HepG2 (cell line): Measurements from ENCODE around the gene C4orf46. TPM values are rescaled to one million over a fixed set of nuclear protein-coding genes. Genes with fewer than 3 reads are reported as not detected.

Source experiments
- HMGXB4 ChIP-seq, 2 experiments: sonication (generic) in 1 of 2; formaldehyde crosslinking in 1 of 2; IDR thresholded peaks; 2 replicates each; pipeline versions ENCODE4 v1.4.0 to v1.6.1; 2018 to 2020; ENCODE audit warnings: missing genetic modification reagents in 2 of 2, borderline replicate concordance in 1 of 2, low read depth in 1 of 2, mild to moderate bottlenecking in 1 of 2, missing biosample characterization in 1 of 2
- HNRNPL ChIP-seq: fragments of 200-400 bp; formaldehyde crosslinking; IDR thresholded peaks from 2 replicates; pipeline ENCODE4 v1.6.1; 2017; ENCODE audit warnings: mild to moderate bottlenecking, low read depth, low read length
- IRF2 ChIP-seq: IDR thresholded peaks from 2 replicates; pipeline ENCODE4 v1.6.1; 2018; ENCODE audit warnings: missing genetic modification reagents, missing compliant biosample characterization
- PAX8 ChIP-seq: sonication (generic); formaldehyde crosslinking; IDR thresholded peaks from 2 replicates; pipeline ENCODE4 v1.8.0; 2022; ENCODE audit warnings: mild to moderate bottlenecking, missing genetic modification reagents, borderline replicate concordance
- POGZ ChIP-seq: sonication (generic); formaldehyde crosslinking; IDR thresholded peaks from 2 replicates; pipeline ENCODE4 v1.4.0; 2020; ENCODE audit warnings: mild to moderate bottlenecking, missing genetic modification reagents
- SMYD3 ChIP-seq: sonication (generic); formaldehyde crosslinking; IDR thresholded peaks from 2 replicates; pipeline ENCODE4 v1.8.1; 2023; ENCODE audit warnings: mild to moderate bottlenecking, missing genetic modification reagents
- TCF7L2 ChIP-seq: IDR thresholded peaks from 2 replicates; pipeline ENCODE4 v1.6.1; 2011; ENCODE audit warnings: mild to moderate bottlenecking, low read depth, low read length, moderate library complexity
- ZFP37 ChIP-seq: sonication (generic); formaldehyde crosslinking; IDR thresholded peaks from 2 replicates; pipeline ENCODE4 v1.4.0; 2020; ENCODE audit warnings: missing genetic modification reagents, borderline replicate concordance
- ZNF572 ChIP-seq: sonication (generic); formaldehyde crosslinking; IDR thresholded peaks from 2 replicates; pipeline ENCODE4 v1.5.1; 2020; ENCODE audit warnings: mild to moderate bottlenecking, missing genetic modification reagents
- polyA plus RNA-seq, 8 experiments: library from polyadenylated mRNA; depleted of rRNA in 3 of 8; stranded (reverse) in 7 of 8; unstranded in 1 of 8; fragments of >200 nt; fragmentation: Illumina TruSeq in 4 of 8; extraction: Trizol in 4 of 8; gene quantifications; 2 replicates each; pipeline versions ENCODE4 v1.2.1 to v1.2.3, GENCODE V29; 2011 to 2016; ENCODE audit warnings: low read depth in 4 of 8, missing spikeins in 1 of 8, mixed read lengths in 1 of 8; ENCODE audit not compliant: insufficient read depth in 1 of 8
- total RNA-seq, 5 experiments: library from RNA; depleted of rRNA; stranded (reverse); fragments of >200 nt; fragmentation: Illumina TruSeq; extraction: Trizol; gene quantifications; 2 replicates each; pipeline ENCODE4 v1.2.3, GENCODE V29; 2016; ENCODE audit warnings: low read depth in 1 of 5
- TF ChIP-seq, protein P1 (sequence below): sonication (generic); formaldehyde crosslinking; IDR thresholded peaks from 2 replicates; pipeline ENCODE4 v1.9.0; 2021; ENCODE audit warnings: missing genetic modification reagents, mild to moderate bottlenecking, borderline replicate concordance
- TF ChIP-seq, protein P2 (sequence below), 2 experiments: fragments of 450-650 bp in 1 of 2; sonication (generic) in 1 of 2; formaldehyde crosslinking; IDR thresholded peaks; 2 replicates each; pipeline versions ENCODE4 v1.5.0 to v1.8.0; 2020 to 2022; ENCODE audit warnings: mild to moderate bottlenecking in 1 of 2, missing genetic modification reagents in 1 of 2
- TF ChIP-seq, protein P3 (sequence below): sonication (generic); formaldehyde crosslinking; IDR thresholded peaks from 2 replicates; pipeline ENCODE4 v1.4.0; 2020; ENCODE audit warnings: missing genetic modification reagents
- TF ChIP-seq, protein P4 (sequence below): sonication (generic); formaldehyde crosslinking; IDR thresholded peaks from 2 replicates; pipeline ENCODE4 v1.4.0; 2020; ENCODE audit warnings: missing genetic modification reagents
- TF ChIP-seq, protein P5 (sequence below): sonication (generic); formaldehyde crosslinking; IDR thresholded peaks from 2 replicates; pipeline ENCODE4 v1.8.0; 2022; ENCODE audit warnings: mild to moderate bottlenecking, missing genetic modification reagents, moderate library complexity
- TF ChIP-seq, protein P6 (sequence below): sonication (generic); formaldehyde crosslinking; IDR thresholded peaks from 2 replicates; pipeline ENCODE4 v1.9.0; 2021; ENCODE audit warnings: missing genetic modification reagents, borderline replicate concordance

Gene C4orf46
- total and polyA plus RNA-seq, 2 of the 13 experiments (the other 11 are each of a cell fraction or from before 2014, with no cell fraction given): 8.5 to 10.4 TPM

GRCh38 chr4:158671915-158672806, 474 bp upstream of the C4orf46 start, which contains the start of gene ETFDH (continued):
- TF ChIP-seq, protein P1, sequence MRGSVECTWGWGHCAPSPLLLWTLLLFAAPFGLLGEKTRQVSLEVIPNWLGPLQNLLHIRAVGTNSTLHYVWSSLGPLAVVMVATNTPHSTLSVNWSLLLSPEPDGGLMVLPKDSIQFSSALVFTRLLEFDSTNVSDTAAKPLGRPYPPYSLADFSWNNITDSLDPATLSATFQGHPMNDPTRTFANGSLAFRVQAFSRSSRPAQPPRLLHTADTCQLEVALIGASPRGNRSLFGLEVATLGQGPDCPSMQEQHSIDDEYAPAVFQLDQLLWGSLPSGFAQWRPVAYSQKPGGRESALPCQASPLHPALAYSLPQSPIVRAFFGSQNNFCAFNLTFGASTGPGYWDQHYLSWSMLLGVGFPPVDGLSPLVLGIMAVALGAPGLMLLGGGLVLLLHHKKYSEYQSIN (CRISPR knock-in tag): no peak
- TF ChIP-seq, protein P2, sequence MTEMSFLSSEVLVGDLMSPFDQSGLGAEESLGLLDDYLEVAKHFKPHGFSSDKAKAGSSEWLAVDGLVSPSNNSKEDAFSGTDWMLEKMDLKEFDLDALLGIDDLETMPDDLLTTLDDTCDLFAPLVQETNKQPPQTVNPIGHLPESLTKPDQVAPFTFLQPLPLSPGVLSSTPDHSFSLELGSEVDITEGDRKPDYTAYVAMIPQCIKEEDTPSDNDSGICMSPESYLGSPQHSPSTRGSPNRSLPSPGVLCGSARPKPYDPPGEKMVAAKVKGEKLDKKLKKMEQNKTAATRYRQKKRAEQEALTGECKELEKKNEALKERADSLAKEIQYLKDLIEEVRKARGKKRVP (CRISPR knock-in tag; IDR thresholded peaks at IDR 0.05): peak; percentile 93 to 99
- peak; percentile 100 for TF ChIP-seq POGZ (CRISPR knock-in tag)
- no peak for TF ChIP-seq SMYD3 (CRISPR knock-in tag)
- TF ChIP-seq, protein P3, sequence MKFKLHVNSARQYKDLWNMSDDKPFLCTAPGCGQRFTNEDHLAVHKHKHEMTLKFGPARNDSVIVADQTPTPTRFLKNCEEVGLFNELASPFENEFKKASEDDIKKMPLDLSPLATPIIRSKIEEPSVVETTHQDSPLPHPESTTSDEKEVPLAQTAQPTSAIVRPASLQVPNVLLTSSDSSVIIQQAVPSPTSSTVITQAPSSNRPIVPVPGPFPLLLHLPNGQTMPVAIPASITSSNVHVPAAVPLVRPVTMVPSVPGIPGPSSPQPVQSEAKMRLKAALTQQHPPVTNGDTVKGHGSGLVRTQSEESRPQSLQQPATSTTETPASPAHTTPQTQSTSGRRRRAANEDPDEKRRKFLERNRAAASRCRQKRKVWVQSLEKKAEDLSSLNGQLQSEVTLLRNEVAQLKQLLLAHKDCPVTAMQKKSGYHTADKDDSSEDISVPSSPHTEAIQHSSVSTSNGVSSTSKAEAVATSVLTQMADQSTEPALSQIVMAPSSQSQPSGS (CRISPR knock-in tag): peak; percentile 99
- peak; percentile 15; the same call in 1 of the 2 replicates for TF ChIP-seq ZFP37 (CRISPR knock-in tag)
- TF ChIP-seq, protein P4, sequence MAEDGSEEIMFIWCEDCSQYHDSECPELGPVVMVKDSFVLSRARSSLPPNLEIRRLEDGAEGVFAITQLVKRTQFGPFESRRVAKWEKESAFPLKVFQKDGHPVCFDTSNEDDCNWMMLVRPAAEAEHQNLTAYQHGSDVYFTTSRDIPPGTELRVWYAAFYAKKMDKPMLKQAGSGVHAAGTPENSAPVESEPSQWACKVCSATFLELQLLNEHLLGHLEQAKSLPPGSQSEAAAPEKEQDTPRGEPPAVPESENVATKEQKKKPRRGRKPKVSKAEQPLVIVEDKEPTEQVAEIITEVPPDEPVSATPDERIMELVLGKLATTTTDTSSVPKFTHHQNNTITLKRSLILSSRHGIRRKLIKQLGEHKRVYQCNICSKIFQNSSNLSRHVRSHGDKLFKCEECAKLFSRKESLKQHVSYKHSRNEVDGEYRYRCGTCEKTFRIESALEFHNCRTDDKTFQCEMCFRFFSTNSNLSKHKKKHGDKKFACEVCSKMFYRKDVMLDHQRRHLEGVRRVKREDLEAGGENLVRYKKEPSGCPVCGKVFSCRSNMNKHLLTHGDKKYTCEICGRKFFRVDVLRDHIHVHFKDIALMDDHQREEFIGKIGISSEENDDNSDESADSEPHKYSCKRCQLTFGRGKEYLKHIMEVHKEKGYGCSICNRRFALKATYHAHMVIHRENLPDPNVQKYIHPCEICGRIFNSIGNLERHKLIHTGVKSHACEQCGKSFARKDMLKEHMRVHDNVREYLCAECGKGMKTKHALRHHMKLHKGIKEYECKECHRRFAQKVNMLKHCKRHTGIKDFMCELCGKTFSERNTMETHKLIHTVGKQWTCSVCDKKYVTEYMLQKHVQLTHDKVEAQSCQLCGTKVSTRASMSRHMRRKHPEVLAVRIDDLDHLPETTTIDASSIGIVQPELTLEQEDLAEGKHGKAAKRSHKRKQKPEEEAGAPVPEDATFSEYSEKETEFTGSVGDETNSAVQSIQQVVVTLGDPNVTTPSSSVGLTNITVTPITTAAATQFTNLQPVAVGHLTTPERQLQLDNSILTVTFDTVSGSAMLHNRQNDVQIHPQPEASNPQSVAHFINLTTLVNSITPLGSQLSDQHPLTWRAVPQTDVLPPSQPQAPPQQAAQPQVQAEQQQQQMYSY (CRISPR knock-in tag): peak; percentile 27; the same call in 1 of the 2 replicates
- TF ChIP-seq PAX8 (CRISPR knock-in tag): no peak
- TF ChIP-seq, protein P5, sequence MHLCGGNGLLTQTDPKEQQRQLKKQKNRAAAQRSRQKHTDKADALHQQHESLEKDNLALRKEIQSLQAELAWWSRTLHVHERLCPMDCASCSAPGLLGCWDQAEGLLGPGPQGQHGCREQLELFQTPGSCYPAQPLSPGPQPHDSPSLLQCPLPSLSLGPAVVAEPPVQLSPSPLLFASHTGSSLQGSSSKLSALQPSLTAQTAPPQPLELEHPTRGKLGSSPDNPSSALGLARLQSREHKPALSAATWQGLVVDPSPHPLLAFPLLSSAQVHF (CRISPR knock-in tag): no peak
- 0 out of 2 replicates have a peak, but pooled peaks have one; percentile 41 for TF ChIP-seq HNRNPL
- TF ChIP-seq TCF7L2: no peak
- TF ChIP-seq, protein P6, sequence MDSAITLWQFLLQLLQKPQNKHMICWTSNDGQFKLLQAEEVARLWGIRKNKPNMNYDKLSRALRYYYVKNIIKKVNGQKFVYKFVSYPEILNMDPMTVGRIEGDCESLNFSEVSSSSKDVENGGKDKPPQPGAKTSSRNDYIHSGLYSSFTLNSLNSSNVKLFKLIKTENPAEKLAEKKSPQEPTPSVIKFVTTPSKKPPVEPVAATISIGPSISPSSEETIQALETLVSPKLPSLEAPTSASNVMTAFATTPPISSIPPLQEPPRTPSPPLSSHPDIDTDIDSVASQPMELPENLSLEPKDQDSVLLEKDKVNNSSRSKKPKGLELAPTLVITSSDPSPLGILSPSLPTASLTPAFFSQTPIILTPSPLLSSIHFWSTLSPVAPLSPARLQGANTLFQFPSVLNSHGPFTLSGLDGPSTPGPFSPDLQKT (CRISPR knock-in tag): no peak
- peak; percentile 57; the same call in 1 of the 2 replicates for TF ChIP-seq ZNF572 (CRISPR knock-in tag)
- TF ChIP-seq HMGXB4 (CRISPR knock-in tag; IDR thresholded peaks at IDR 0.05; ENCODE audit: borderline replicate concordance in 1 of 2, low read depth in 1 of 2): peak; percentile 91 to 96
- peak; percentile 97 for TF ChIP-seq IRF2 (CRISPR knock-in tag)
